Urinary bladder (tissue), 4 donors: ENCODE results near the gene GPX3. TPM values are rescaled to one million over a fixed set of nuclear protein-coding genes. Genes with fewer than 3 reads are reported as not detected.

Experiments
- DNase-seq: peaks from one replicate; pipeline ENCODE4 v3.0.0-alpha.2; 2015; ENCODE audit errors: extremely low spot score
- H3K27ac ChIP-seq: one replicate; pipeline ENCODE4 v1.5.1; 2013; ENCODE audit warnings: low read depth, mild to moderate bottlenecking, moderate library complexity
- H3K36me3 ChIP-seq: one replicate; pipeline ENCODE4 v1.6.1; 2013; ENCODE audit warnings: mild to moderate bottlenecking, moderate library complexity; ENCODE audit not compliant: insufficient read depth
- H3K4me1 ChIP-seq: one replicate; pipeline ENCODE4 v1.6.1; 2013; ENCODE audit warnings: mild to moderate bottlenecking, moderate library complexity; ENCODE audit not compliant: insufficient read depth
- H3K4me3 ChIP-seq: one replicate; pipeline ENCODE4 v1.5.1; 2013; ENCODE audit warnings: low read depth, low read length
- WGBS: extraction: QIAGEN DNeasy Blood & Tissue Kit; methylation state at CpG from one replicate; pipeline ENCODE4 v1.1.7; 2013; 5-methylcytosine and 5-hydroxymethylcytosine counted together
- polyA plus RNA-seq: library from polyadenylated mRNA; stranded (reverse); fragments of 200-250 nt; gene quantifications from one replicate; pipeline ENCODE4 v1.2.3, GENCODE V29; 2013
- total RNA-seq: library from RNA; depleted of rRNA; stranded (reverse); fragments of >200 nt; gene quantifications from one replicate; pipeline ENCODE4 v1.2.3, GENCODE V29; 2014
- donor health status: healthy with polysubstance abuse.
- donor health status: healthy.

Gene GPX3
- total and polyA plus RNA-seq, 2 donors = 8.6 to 1,418 TPM

DNA sequence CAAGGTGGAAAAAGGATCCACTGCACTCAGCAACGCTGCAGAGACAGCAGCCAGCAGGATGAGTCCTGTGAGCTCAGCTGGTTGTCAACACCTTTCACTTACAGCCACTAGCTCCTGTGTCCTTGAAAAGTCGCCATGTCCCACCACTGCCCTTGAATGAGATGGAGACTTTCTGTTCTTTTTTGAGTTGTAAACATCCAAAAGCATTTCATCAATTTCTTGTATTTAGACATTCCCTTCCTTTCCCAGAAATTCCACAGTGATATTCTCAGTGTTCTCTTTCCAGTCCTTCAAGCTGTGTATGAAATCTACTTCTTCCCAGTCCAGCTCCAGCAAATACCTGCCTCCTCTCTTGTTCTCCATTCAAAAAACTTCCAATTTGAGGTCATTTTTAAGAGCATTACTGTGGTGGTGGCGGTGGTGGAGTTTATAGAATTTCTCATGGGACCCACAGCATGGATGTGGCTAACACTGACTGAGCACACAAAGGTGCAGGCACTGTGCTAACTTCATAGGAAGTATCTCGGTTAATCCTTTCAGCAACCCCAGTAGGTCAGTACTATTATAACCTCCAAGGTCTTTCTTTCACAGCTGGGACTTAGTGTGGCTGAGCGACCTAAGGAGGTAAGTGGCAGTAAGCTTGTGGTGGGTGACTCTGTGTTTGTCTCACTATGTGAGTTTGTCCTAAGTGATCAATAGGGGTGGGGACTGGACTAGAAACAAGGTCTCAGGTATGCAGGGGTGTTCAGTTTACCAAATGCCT, 15.0 kb upstream of the GPX3 start:
- WGBS = 35% methylated on average over 5 of the region's 5 CpGs
- Histone ChIP-seq H3K27ac (peak overlapping the region; percentile 82), H3K36me3 (no peaks in the 10 kb centered on the region), H3K4me1 (no peaks in the 10 kb centered on the region), H3K4me3 (no peak overlapping the region)
- DNase-seq = no peak

DNA sequence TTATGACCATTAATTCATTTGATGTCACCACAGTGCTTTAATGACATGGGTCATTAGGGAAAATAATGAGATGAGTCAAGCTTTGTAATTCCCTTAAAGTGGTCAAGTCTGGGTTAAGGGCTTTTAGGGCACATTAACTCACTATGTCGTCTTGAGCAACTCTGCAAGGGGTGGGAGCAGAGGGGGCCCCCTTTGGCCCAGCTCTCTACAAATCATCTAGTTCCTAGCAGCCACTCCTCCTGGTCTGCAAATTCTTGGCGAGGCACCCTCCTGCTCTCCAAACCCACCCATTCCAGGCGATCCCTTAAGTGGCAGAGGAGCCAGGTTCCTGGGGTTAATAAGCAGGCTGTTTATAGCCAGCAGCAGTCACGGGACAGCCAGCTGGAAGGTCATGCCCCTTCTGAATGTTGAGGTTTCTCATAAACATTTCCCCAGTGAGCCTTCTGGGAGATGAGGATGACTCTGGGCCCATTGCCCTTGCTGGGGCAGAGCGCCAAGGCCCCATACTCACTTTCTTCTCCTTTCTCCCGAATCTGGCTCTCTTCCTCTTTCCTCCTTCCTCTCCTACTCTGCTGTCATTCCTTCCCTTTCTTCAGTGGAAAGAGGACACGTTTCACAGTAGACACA, 14.3 kb upstream of the GPX3 start:
- Histone ChIP-seq H3K27ac (peak overlapping the region; percentile 82), H3K36me3 (no peaks in the 10 kb centered on the region), H3K4me3 (no peak overlapping the region), H3K4me1 (no peaks in the 10 kb centered on the region)
- DNase-seq = no peak
- WGBS = 14% methylated on average over 7 of the region's 7 CpGs

DNA sequence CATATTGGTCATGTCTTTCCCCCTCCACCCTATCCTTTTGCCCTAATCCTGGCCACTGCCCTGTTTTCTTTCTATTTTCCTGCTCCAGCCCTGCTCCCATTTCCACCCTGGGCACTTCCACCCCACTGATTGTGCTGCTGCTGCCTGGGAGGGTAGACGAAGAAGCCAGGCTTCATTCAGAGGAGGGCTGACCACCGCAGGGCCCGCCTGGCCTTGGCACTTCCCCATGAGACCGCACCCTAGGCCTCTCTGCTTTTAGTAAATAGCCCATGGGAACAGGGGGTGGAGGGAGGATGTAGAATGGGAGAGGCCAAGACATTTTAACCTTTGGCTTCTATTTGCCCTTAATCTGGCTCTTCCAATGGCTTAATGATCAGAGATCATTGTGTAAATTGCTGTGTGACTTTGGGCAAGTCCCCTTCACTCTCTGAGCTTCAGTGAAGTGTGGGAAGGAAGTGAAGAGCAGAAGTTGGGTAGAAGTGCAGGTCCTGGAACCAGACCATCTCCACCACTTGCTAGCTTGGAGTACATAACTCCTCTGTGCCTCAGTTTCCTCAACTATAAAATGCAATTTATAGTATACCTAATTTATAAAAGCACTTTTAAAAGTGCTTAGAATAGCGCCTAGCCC, 13.6 kb upstream of the GPX3 start:
- Histone ChIP-seq H3K4me3 (no peak overlapping the region), H3K36me3 (no peaks in the 10 kb centered on the region), H3K27ac (peak overlapping the region; percentile 77), H3K4me1 (no peaks in the 10 kb centered on the region)
- DNase-seq = no peak
- 63% methylated on average over 5 of the region's 5 CpGs for WGBS

DNA sequence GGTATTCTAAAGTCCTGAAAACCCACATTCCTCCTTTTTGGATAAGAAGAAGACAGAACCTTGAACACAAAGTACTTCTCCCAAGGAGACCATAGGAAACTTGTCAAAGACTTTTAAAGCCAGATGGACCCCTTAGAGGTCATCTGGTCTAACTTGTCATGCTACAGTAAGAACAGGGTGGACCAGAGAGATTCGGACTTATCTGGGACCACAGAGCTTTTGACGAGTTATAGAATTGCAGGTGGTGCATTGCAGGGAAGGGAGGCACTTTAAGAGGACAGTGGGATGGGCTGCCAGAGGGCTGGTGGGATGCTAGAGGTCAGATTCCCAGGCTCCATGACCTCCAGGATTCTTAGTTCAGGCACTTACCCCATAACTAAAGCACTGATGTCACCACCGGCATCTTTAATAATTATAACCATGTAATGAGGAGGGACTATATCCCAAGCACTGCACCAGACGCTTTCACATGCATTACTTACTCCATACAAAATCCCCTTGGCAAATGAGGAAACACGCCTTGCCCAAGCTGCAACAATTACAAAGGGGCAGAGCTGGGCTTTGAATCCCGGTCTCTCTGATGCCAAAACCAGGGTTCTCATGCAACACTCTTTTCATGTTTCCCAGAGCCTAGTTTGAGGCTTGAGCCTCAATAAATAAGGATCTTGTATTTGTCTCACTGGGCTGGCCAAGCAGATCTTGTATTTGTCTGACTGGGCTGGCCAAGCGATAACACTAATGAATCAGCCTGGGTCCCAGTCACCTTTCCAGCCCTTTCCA, 12.8 kb upstream of the GPX3 start:
- 71% methylated on average over 7 of the region's 7 CpGs for WGBS
- no peaks in the 10 kb centered on the region for H3K36me3 ChIP-seq
- no peaks in the 10 kb centered on the region for H3K4me1 ChIP-seq
- DNase-seq = no peak
- no peak overlapping the region for H3K4me3 ChIP-seq
- peak overlapping the region; percentile 25 for H3K27ac ChIP-seq

DNA sequence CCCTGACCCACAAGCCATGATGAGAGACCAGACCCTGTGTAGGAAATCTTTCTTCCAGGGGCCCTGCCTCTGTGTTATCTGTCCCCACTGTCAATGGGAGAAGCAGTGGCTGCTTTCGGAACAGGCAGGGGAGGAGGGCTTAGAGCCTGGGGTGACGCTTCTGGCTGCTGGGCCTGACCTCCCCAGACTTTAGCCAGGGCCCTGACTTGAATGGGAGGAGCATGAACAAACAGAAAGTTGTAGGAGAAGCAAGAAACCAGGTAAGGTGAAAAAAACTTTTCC, 12.2 kb upstream of the GPX3 start:
- 62% methylated on average over 2 of the region's 2 CpGs for WGBS
- no peak for DNase-seq
- Histone ChIP-seq H3K4me1 (no peaks in the 10 kb centered on the region), H3K36me3 (no peaks in the 10 kb centered on the region), H3K4me3 (no peak overlapping the region), H3K27ac (peak overlapping the region; percentile 25)

DNA sequence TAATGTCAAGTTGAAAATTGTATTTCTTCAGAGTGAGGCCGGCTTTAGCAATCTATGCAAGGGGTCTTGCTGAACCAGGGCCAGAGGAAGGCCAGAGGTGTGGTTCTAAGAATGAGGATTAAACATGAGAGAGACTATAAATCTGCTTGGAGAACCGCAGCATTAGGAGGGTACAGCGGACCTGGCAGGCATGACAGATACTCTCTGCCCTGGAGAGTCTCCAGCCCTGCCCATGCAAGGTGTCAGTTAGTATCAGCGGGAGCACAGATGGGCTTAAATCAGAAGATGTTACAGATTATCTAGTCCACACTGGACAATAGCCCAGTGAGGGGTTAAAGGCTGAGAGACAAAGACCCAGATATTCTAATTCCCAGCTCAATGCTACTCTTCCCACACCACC, 11.5 kb upstream of the GPX3 start:
- H3K4me1 ChIP-seq = no peaks in the 10 kb centered on the region
- no peaks in the 10 kb centered on the region for H3K36me3 ChIP-seq
- WGBS = 88% methylated on average over 4 of the region's 4 CpGs
- no peak for DNase-seq
- H3K4me3 ChIP-seq = no peak overlapping the region
- no peak overlapping the region for H3K27ac ChIP-seq

DNA sequence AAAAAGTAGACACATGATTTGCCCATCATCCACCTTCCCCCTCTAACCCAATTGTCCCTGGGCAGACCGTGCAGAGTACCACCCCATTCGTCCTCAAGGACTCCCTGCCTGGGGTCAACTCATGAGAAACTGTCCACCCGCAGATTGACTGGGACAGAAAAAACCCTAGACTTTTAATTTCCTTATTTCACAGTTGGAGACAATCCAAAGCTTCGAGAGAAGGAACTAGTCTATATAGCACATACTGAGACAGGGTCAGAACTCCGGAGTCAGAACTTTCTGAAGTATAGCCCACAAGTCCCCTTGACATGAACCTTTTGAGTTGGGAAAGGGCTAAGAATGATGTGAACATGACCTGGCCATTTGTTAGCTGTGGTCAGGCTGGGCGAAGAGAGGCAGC, 7.5 kb upstream of the GPX3 start:
- Histone ChIP-seq H3K4me3 (no peak overlapping the region), H3K4me1 (no peaks in the 10 kb centered on the region), H3K36me3 (no peaks in the 10 kb centered on the region), H3K27ac (no peak overlapping the region)
- DNase-seq = no peak
- 86% methylated on average over 6 of the region's 6 CpGs for WGBS

DNA sequence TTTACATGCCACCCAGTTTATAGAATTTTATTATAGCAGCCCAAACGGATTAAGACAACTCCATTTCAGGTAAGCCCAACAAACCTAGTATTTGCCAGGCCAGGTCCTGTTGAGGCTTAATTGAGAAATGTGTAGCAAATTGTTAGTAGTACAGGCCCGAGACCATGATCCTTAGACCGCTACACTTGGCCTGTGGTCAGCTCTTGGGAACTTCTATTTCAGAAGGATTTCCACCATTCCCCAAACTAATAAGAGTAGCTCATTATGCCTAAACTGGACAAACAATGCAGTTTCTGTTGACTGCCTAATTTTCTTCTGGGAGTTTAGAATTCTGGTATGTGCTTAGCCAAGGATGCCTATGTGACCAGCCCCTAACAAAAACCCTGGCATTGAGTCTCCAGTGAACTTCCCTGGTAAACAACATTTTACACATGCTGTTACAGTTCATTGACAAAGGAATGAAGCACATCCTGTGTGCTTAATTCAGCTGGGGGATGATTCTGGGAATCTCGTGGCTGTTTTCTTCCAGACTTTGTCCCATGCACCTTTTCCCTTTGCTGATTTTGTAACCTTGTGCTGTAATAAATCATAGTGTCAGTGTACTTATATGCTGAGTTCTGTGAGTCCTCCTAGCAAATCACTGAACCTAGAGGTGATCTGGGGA, 5.6 kb upstream of the GPX3 start:
- H3K4me1 ChIP-seq = no peaks in the 10 kb centered on the region
- H3K36me3 ChIP-seq = no peaks in the 10 kb centered on the region
- no peak overlapping the region for H3K4me3 ChIP-seq
- WGBS = 79% methylated on average over 4 of the region's 4 CpGs
- no peak for DNase-seq
- H3K27ac ChIP-seq = no peak overlapping the region

DNA sequence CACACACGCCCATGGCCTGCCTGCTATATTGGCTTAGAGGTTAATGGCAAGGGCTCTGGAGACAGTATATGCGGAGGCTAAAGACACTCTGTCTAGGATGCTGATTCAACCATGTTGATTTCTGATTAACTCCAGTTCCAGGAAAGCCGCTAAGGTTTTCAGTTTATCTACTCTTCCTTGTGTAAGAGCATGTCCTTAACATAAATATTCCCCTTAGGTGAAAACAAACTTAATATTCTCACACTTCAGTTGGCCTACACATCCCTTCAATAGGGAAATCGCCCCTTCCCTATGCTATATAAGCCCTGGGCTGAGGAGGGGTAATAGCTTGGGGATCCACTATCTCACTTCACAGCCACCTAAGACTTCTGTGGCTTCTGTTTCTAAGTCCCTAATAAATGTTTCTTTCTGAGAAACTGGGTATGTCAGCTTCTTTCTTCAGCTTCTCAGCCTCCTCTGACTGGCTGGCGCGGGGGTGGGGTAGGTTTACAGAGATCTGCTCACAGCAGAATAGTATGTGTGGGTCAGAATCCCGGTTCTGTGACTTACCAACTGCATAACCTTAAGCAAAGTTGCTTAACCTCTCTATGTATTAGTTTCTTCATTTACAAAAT, 4.3 kb upstream of the GPX3 start:
- H3K27ac ChIP-seq = no peak overlapping the region
- H3K36me3 ChIP-seq = no peaks in the 10 kb centered on the region
- no peaks in the 10 kb centered on the region for H3K4me1 ChIP-seq
- 92% methylated on average over 7 of the region's 7 CpGs for WGBS
- DNase-seq = no peak
- H3K4me3 ChIP-seq = no peak overlapping the region

DNA sequence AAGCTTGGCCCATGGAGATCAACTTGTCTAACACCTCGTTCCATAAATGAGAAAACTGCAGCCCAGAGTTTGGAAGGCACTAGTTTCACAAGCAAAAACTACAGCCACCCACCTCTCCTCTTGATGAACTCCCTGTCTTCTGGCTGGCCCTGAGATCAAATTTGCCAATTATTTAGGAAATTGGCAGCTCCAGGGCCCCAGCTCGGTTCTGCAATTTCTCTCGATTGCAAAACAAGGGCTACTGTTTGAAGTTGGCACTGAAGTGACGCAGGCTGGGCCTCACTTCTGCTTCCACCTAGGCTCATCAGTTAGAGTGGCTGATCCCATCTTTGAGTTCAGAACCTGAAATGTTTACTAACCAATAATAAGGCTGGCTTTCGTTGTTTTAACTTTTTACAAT, 3.7 kb upstream of the GPX3 start:
- H3K4me1 ChIP-seq = no peaks in the 10 kb centered on the region
- H3K4me3 ChIP-seq = no peak overlapping the region
- no peak for DNase-seq
- H3K27ac ChIP-seq = no peak overlapping the region
- H3K36me3 ChIP-seq = no peaks in the 10 kb centered on the region
- 65% methylated on average over 5 of the region's 5 CpGs for WGBS

DNA sequence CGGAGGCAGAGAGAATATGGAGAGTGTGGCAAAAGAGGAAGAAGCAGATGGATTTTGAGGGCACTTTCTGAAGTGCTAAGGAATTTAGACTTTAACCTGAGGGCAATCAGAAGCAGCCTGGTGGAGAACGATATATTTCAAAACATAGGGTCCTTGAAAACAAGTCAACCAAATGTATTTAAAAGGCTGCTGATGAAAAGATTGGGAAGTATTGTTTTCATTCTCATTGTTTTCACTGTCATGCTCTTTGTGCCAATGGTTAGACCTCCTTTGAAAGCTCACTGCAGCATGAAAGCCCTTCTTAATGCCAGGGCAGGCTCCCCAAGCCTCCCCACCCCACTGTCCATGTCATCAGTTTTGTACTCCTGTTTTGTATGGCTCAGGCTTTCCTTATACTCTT, 2.5 kb upstream of the GPX3 start:
- no peak overlapping the region for H3K27ac ChIP-seq
- H3K36me3 ChIP-seq = no peaks in the 10 kb centered on the region
- no peak overlapping the region for H3K4me3 ChIP-seq
- WGBS = 96% methylated on average over 2 of the region's 2 CpGs
- DNase-seq = no peak
- H3K4me1 ChIP-seq = no peaks in the 10 kb centered on the region

DNA sequence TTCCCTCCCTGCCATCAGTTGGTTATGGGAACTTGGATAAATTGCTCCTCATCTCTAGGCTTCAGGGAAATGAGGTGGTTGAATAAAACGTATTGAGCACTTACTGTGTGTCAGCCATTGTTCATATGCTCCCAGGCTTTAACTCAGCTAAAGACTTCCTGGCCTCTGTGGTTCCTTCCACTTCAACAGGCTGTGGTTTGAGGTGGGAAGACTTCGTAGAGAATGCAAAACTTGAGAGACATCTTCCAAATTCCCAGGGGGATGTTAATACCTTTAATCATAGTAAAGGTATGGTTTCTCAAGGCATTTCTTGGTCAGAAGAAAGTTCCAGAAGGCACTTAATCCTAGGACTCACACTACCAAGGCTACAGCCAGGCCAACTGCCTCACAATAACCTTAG, 1.5 kb upstream of the GPX3 start:
- Histone ChIP-seq H3K4me1 (no peaks in the 10 kb centered on the region), H3K4me3 (no peak overlapping the region), H3K27ac (no peak overlapping the region), H3K36me3 (no peaks in the 10 kb centered on the region)
- DNase-seq = no peak
- 86% methylated on average over 2 of the region's 2 CpGs for WGBS

DNA sequence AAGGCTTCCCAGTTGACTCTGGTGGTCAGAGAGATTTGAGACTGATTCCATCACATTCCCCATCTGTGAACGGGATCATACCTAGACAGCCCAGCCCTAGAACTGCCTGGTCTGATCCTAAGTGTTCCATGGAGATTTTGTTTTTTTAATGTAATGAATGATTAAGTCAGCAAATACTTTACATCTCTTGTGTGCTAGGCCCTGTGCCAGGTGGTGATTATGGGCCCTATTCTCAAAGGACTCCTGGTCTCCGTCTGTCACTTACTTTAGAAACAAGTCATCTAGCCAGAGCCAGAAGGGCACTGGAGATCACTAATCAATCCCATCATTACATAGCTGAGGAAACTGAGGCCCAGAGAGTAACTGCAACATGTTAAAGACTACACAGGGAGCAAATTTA, 1.1 kb upstream of the GPX3 start:
- 88% methylated on average over 2 of the region's 2 CpGs for WGBS
- DNase-seq = no peak
- H3K4me1 ChIP-seq = no peaks in the 10 kb centered on the region
- H3K36me3 ChIP-seq = no peaks in the 10 kb centered on the region
- no peak overlapping the region for H3K4me3 ChIP-seq
- no peak overlapping the region for H3K27ac ChIP-seq
